GM12874 (cell line): ENCODE measurements around the gene TICRR.

Experiments used
- TF ChIP-seq, protein P1 (sequence below): IDR thresholded peaks from 2 replicates; pipeline ENCODE4 v1.5.1; 2011; ENCODE audit warnings: low read depth, mild to moderate bottlenecking, control low read depth, low read length, moderate library complexity; ENCODE audit not compliant: insufficient read depth

TICRR gene

DNA sequence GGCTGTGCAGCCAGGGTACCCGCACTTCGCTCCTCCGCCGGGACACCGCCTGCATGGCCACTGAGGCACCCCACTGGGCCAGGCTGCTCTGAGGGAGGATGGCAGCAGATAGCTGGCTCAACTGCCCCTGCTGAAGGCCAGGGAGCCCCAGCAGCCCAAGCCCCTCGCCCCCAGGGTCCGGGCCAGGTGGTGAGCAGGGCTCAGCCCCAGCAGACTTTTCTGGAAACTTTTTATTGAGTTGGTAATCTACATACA lies 92.4 kb downstream of the TICRR start:
- TF ChIP-seq, protein P1, sequence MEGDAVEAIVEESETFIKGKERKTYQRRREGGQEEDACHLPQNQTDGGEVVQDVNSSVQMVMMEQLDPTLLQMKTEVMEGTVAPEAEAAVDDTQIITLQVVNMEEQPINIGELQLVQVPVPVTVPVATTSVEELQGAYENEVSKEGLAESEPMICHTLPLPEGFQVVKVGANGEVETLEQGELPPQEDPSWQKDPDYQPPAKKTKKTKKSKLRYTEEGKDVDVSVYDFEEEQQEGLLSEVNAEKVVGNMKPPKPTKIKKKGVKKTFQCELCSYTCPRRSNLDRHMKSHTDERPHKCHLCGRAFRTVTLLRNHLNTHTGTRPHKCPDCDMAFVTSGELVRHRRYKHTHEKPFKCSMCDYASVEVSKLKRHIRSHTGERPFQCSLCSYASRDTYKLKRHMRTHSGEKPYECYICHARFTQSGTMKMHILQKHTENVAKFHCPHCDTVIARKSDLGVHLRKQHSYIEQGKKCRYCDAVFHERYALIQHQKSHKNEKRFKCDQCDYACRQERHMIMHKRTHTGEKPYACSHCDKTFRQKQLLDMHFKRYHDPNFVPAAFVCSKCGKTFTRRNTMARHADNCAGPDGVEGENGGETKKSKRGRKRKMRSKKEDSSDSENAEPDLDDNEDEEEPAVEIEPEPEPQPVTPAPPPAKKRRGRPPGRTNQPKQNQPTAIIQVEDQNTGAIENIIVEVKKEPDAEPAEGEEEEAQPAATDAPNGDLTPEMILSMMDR, result no peak

DNA sequence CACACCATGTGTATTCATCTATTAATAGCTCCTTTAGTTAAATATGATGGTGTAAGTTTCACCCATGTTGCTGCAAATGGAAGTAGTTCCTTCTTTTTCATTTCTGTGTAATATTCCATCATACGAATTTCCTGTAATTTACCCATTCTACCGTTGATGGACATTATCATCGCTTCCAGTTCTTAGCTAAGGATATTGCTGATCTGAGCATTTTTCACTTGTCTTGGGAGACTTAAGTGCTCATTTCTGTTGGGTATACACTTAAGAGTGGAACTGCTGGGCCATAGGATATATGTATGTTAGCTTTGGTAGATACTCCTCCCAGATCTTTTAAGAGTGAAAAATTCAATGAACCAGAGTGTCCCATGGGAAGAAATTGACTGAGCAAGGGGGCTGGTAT lies 92.9 kb downstream of the TICRR start:
- TF ChIP-seq, protein P1, result no peak

DNA sequence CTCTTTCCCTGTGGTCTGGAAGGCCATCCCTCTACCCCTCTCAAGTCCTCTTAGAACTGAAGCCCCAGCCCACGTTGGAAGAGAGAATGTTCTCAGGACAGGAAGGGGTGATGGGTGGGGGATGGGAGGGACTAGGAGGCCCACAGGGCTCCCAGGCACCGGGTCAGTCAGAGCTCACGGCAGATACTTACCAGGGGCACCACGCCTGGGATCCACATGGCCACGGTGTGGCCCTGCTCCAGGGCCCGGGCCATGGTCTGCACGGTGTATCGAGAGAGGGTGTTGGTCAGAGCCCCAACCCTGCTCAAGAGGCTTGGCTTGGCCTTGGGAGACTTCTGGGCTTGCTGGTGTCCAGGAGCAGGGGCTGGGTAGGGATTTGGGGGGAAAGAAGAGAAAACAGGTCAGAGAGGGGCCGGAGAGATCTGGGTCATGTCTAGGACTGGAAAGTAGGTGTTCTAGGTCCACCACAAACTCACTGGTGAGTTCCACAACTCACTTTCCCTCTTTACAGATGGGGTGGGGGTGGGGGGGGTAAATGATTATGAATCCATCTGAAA lies 94.1 kb downstream of the TICRR start:
- TF ChIP-seq, protein P1, result no peak

DNA sequence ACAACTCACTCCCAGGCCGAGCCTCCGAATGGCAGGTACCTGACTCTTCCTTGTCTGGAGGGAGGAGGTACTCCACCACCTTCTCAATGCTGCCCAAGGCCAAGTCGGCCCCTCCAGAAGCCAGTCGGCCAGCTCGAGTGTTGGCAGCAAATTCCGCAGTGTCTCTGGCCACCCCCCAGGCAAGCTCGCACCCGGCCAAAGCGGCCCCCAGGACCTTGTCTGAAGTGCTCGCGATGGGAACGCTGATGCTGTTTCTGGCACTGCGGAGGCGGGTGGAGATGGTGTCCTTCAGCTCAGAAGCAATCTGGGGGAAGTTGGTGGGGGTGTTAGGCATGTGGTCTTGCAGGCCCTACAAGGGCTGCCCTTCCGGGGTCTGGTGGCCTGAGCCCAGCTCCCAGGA lies 94.7 kb downstream of the TICRR start:
- TF ChIP-seq, protein P1, result no peak

DNA sequence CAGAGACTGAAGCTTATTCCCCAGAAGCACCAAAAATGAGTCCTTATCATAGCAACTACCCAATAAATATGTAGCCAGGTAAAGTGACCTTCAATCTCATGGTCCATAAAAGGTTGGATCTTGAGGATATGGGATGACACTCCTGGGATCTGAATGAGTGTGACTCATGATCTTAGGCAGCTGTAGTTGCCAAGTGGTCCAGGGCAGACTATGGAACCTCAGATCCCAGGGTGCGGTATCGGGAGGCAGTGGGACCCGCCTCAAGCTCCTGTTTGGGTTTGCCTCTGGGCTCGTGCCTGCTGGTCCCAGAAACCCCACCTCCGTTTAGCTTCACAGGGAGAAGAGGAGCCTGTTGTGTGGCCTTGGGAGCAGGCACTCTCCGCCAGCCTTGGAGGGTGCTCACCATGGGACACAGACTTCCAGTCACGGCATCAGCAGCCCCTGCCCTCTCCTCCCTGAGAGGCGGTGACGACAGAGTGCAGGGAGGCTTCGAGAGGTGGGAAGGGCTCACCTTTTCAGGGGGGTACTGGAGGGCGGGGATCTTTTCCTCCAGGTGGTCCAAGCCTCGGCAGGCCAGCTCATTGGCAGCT lies 95.8 kb downstream of the TICRR start:
- TF ChIP-seq, protein P1, result no peak

DNA sequence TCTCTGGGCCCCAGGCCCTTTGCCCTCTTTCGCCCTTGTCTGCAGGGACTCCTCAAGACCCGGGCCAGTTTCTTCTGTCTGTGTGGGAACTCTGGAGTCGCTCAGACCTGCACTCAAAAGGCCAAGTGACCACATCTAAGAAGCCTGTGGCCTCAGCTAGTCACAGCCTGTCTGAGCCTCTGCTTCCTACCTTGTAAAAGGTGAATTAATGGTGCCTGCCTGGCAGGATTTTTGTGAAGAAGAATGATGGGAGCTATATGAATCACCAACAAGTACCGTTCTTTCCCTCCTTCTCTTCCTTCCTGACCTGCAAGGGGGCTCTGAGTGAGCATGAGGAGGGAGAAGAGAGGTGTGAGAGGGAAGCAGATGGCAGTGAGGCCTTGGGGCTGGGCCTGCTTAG lies 96.4 kb downstream of the TICRR start:
- TF ChIP-seq, protein P1, result no peak

DNA sequence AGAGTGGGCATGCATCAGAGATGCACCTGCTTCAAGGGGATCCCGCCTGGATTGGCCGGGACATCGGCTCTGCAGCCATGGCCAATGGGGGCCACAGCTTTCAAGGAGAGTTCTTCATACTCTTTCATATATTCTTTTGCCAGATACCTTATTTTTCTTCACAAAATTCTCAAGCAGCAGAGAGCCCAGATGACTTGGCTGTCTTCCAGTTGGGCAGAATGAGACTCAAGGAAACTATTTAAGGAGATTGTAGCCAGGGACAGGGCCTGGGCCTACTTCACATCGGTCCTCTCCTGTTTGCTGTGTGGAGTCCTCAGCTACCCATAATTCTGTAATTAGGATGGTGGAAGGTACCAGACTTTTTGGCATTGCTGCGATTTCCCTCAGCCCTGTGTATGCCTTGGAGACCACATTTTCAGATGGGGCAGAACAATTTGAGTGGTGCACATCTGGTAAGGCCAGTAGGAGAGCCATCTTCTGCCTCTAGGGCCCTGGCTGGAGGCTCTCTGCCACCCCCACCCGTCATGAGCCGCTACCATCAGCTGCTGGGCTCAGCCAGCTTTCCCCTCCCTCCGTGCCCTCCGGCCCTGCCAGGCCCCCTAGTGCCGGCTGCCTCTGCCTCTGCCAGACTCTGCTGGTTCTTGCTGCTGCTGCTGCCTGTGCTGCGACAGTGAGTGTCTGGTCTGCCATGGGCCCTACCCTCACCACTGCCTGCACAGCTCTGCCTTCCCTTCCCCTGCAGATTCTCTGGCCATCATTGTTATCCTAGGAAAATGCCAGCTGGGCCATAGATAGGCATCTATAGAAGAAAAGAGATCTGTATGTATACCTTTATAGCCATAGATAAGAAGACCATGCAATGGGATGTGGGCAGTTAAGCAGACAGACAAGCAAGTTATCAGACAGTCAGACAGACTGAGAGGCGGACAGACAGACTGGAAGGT lies 97.2 kb downstream of the TICRR start:
- TF ChIP-seq, protein P1, result no peak
